ENCODE data around the gene CSF2RB. TPM values are rescaled to one million over a fixed set of nuclear protein-coding genes. Genes with fewer than 3 reads are reported as not detected.

The CSF2RB gene
- total and polyA plus RNA-seq, 2 donors (not counting 3 experiments of a cell fraction or from before 2014, with no cell fraction given), result 20.6 to 68.2 TPM

DNA sequence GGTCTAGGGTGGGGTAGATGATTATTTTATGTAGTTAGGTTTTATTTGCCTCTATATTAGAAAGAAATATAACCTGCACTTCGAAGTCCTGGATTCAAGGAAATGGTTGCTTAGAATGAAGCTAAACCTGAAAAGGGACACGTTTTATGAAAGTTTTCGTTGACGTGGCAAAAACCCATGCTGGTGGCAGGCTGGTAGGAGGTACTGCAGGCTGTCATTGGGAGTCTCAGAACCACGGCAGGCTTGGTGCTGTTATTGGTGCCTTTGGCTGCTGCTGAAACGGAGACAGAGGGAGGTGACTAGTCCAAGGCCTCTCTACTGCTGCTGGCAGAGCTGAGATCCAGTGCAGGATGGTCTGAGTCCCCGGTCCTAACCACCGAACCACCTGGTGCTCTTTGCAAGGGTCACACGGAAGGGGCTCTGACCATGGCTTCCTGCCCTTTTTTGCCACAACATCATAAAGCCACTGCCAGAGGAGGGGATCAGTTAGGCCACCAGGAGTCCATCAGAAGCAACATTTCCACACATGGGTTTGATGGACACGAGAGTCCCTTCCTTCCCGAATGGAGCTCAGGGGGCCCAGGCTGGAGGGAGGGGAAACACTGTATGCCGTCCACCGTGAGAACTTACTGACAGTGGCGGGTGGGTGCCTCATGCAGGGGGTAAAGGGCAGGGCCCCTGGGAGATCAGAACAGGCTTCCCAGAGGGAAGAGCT is 13.4 kb downstream of the CSF2RB start:
- H3K9me3 ChIP-seq (replicated peaks; ENCODE audit: control insufficient read depth, insufficient read depth, low read length), result no peaks in the 10 kb centered on the region
- H3K27ac ChIP-seq (ENCODE audit: insufficient read depth, low read depth, low read length), result no peak overlapping the region
- H3K9me1 ChIP-seq (replicated peaks; ENCODE audit: control insufficient read depth, extremely low read depth, insufficient read depth, low read length), result no peaks in the 10 kb centered on the region
- peaks cover 3 to 43% of the 10 kb centered on the region in 2 experiments for H3K36me3 ChIP-seq (ENCODE audit: control insufficient read depth in 2 of 2, extremely low read depth in 1 of 2, insufficient read depth in 2 of 2, low read length in 2 of 2)
- dilution Hi-C loops (cut with MboI; ENCODE audit: extremely low pct_ligation_motif_present, low sequenced_read_pairs), result no loop called here
- intact Hi-C loops (cut with micrococcal nuclease), result no loop called here
- no peak overlapping the region for H3K4me2 ChIP-seq (ENCODE audit: insufficient read depth, low read length)
- no peaks in the 10 kb centered on the region for H3K79me2 ChIP-seq (ENCODE audit: control insufficient read depth, insufficient read depth, low read length)
- CTCF ChIA-PET, result interaction anchor here (0.8 kb wide), 1 partner anchor 9 kb away, joined by 3 read pairs; no protein-coding TSS in a partner anchor
- BruUV-seq (replicated peaks), result no TSS peak
- no peak overlapping the region for H2AFZ ChIP-seq (ENCODE audit: low read depth, low read length)
- TF ChIP-seq POLR2A (IDR thresholded peaks at IDR 0.05; ENCODE audit: low read depth, low read length), result no peak
- H3K27me3 ChIP-seq (ENCODE audit: control insufficient read depth in 2 of 2, insufficient read depth in 2 of 2, low read length in 2 of 2), result no peaks in the 10 kb centered on the region
- no peak overlapping the region for H3K9ac ChIP-seq (replicated peaks; ENCODE audit: extremely low read depth, insufficient read depth, low read length)
- H4K20me1 ChIP-seq (replicated peaks; ENCODE audit: control insufficient read depth, extremely low read depth, insufficient read depth, low read length), result no peaks in the 10 kb centered on the region
- FAIRE-seq, result no peak
- POLR2A ChIA-PET, result no interaction called here
- H3K4me3 ChIP-seq (replicated peaks in 1 of 3; ENCODE audit: insufficient read depth in 1 of 3, low read depth in 1 of 3, low read length in 3 of 3), result no peak overlapping the region
- no peaks in the 10 kb centered on the region for H3K4me1 ChIP-seq (ENCODE audit: control insufficient read depth, extremely low read depth, insufficient read depth, low read length)
- no peak for DNase-seq (ENCODE audit: low read depth, low spot score)

DNA sequence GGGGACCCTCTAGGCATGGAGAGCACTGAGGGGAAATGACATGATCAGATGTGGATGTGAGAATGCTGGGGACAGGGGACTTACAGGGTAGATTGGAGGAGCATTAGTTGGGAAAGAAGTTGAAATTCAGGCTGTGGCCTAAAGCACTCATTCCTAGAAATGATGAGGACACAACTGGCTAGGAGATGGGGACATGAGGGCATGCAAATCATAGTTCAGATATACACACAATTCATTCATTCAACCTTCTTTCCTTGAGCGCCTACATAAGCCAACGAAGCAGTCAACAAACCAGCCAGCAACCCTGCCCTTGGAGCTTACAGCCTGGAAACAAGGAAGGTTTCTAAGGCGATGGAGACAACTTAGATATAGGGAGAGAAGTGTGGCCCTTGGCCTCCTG is 14.2 kb downstream of the CSF2RB start:
- no peak overlapping the region for H2AFZ ChIP-seq (ENCODE audit: low read depth, low read length)
- H3K4me2 ChIP-seq (ENCODE audit: insufficient read depth, low read length), result no peak overlapping the region
- H3K27ac ChIP-seq (ENCODE audit: insufficient read depth, low read depth, low read length), result no peak overlapping the region
- H3K36me3 ChIP-seq (ENCODE audit: control insufficient read depth in 2 of 2, extremely low read depth in 1 of 2, insufficient read depth in 2 of 2, low read length in 2 of 2), result peaks cover 3 to 46% of the 10 kb centered on the region in 2 experiments
- intact Hi-C loops (cut with micrococcal nuclease), result no loop called here
- ChIA-PET POLR2A (no interaction called here), CTCF (no interaction called here)
- FAIRE-seq (no peak), DNase-seq (ENCODE audit: low read depth, low spot score) (no peak)
- no TSS peak for BruUV-seq (replicated peaks)
- no peak overlapping the region for H3K9ac ChIP-seq (replicated peaks; ENCODE audit: extremely low read depth, insufficient read depth, low read length)
- no peak overlapping the region for H3K4me3 ChIP-seq (replicated peaks in 1 of 3; ENCODE audit: insufficient read depth in 1 of 3, low read depth in 1 of 3, low read length in 3 of 3)
- H3K4me1 ChIP-seq (ENCODE audit: control insufficient read depth, extremely low read depth, insufficient read depth, low read length), result no peaks in the 10 kb centered on the region
- H3K9me1 ChIP-seq (replicated peaks; ENCODE audit: control insufficient read depth, extremely low read depth, insufficient read depth, low read length), result no peaks in the 10 kb centered on the region
- no peaks in the 10 kb centered on the region for H3K27me3 ChIP-seq (ENCODE audit: control insufficient read depth in 2 of 2, insufficient read depth in 2 of 2, low read length in 2 of 2)
- dilution Hi-C loops (cut with MboI; ENCODE audit: extremely low pct_ligation_motif_present, low sequenced_read_pairs), result no loop called here
- H3K9me3 ChIP-seq (replicated peaks; ENCODE audit: control insufficient read depth, insufficient read depth, low read length), result no peaks in the 10 kb centered on the region
- no peak for TF ChIP-seq GATA2 (IDR thresholded peaks at IDR 0.05; ENCODE audit: insufficient read depth, insufficient read length, low read depth, low read length)
- no peak for TF ChIP-seq POLR2AphosphoS5 (IDR thresholded peaks at IDR 0.05; ENCODE audit: insufficient read depth, low read depth, low read length)
- no peak for TF ChIP-seq MYC (IDR thresholded peaks at IDR 0.05; ENCODE audit: low read depth, low read length)
- TF ChIP-seq, protein P1, sequence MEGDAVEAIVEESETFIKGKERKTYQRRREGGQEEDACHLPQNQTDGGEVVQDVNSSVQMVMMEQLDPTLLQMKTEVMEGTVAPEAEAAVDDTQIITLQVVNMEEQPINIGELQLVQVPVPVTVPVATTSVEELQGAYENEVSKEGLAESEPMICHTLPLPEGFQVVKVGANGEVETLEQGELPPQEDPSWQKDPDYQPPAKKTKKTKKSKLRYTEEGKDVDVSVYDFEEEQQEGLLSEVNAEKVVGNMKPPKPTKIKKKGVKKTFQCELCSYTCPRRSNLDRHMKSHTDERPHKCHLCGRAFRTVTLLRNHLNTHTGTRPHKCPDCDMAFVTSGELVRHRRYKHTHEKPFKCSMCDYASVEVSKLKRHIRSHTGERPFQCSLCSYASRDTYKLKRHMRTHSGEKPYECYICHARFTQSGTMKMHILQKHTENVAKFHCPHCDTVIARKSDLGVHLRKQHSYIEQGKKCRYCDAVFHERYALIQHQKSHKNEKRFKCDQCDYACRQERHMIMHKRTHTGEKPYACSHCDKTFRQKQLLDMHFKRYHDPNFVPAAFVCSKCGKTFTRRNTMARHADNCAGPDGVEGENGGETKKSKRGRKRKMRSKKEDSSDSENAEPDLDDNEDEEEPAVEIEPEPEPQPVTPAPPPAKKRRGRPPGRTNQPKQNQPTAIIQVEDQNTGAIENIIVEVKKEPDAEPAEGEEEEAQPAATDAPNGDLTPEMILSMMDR (IDR thresholded peaks at IDR 0.05; ENCODE audit: extremely low read depth in 1 of 2, insufficient read depth in 1 of 2, low read depth in 1 of 2, low read length in 2 of 2), result no peak
- no peaks in the 10 kb centered on the region for H4K20me1 ChIP-seq (replicated peaks; ENCODE audit: control insufficient read depth, extremely low read depth, insufficient read depth, low read length)
- no peaks in the 10 kb centered on the region for H3K79me2 ChIP-seq (ENCODE audit: control insufficient read depth, insufficient read depth, low read length)
